A673 (cell line): ENCODE results near the gene GRIP1. TPM values are rescaled to one million over a fixed set of nuclear protein-coding genes. Genes with fewer than 3 reads are reported as not detected.

Experiments
- BruUV-seq: library from RNA; stranded (reverse); fragments of 400-500 nt; replicated peaks from 2 replicates; lab custom pipeline; 2021; lab: Mats Ljungman, UMichigan
- CTCF ChIA-PET: fragments of 300-600 bp; sonication (Branson Sonifier 250); formaldehyde crosslinking; loops from one replicate; lab custom pipeline; 2022; ENCODE audit warnings: antibody characterized with exemption; lab: Charles Lee
- POLR2A ChIA-PET: fragments of 300-600 bp; sonication (Branson Sonifier 250); formaldehyde crosslinking; loops from one replicate; lab custom pipeline; 2022; ENCODE audit warnings: antibody characterized with exemption; ENCODE audit not compliant: low non-redundant PET; lab: Charles Lee
- DNase-seq: peaks from one replicate; pipeline ENCODE4 v3.0.0-alpha.2; 2015; ENCODE audit warnings: low spot score
- H3K27ac ChIP-seq: fragments of 200-600 bp; sonication (generic); 2 replicates; pipeline ENCODE4 v1.5.1; 2016; ENCODE audit warnings: mixed run types, low read depth, mild to moderate bottlenecking, mixed read lengths, antibody characterized with exemption, low read length; ENCODE audit not compliant: poor library complexity, severe bottlenecking
- H3K27me3 ChIP-seq: fragments of 200-600 bp; sonication (generic); replicated peaks from 2 replicates; pipeline ENCODE4 v1.6.1; 2017; ENCODE audit warnings: mixed run types, low read depth, mild to moderate bottlenecking, mixed read lengths, antibody characterized with exemption, low read length; ENCODE audit not compliant: insufficient read depth, poor library complexity
- H3K36me3 ChIP-seq: fragments of 200-600 bp; sonication (generic); 2 replicates; pipeline ENCODE4 v1.6.1; 2016; ENCODE audit warnings: mixed run types, mild to moderate bottlenecking, mixed read lengths, antibody characterized with exemption, low read length; ENCODE audit not compliant: insufficient read depth, poor library complexity, severe bottlenecking
- H3K4me1 ChIP-seq: fragments of 200-600 bp; sonication (generic); 2 replicates; pipeline ENCODE4 v1.6.1; 2017; ENCODE audit warnings: mixed run types, mild to moderate bottlenecking, mixed read lengths, antibody characterized with exemption, low read length; ENCODE audit not compliant: insufficient read depth, poor library complexity, severe bottlenecking
- H3K4me3 ChIP-seq: fragments of 200-600 bp; sonication (generic); 2 replicates; pipeline ENCODE4 v1.5.1; 2016; ENCODE audit warnings: low read depth, mixed run types, mild to moderate bottlenecking, mixed read lengths, low read length; ENCODE audit not compliant: poor library complexity, severe bottlenecking
- H3K9me3 ChIP-seq: fragments of 200-600 bp; sonication (generic); 2 replicates; pipeline ENCODE4 v1.6.1; 2016; ENCODE audit warnings: mixed run types, low read depth, mild to moderate bottlenecking, mixed read lengths, antibody characterized with exemption, low read length; ENCODE audit not compliant: poor library complexity, severe bottlenecking
- CTCF ChIP-seq: fragments of 300-800, 200-600 bp; sonication (generic); conservative IDR thresholded peaks from 2 replicates; pipeline ENCODE4 v1.5.1; 2017; ENCODE audit warnings: low read depth, mild to moderate bottlenecking, antibody characterized with exemption, low read length, moderate library complexity, mixed read lengths
- EZH2 ChIP-seq: fragments of 200-600 bp; sonication (generic); IDR thresholded peaks from 2 replicates; pipeline ENCODE4 v1.6.1; 2017; ENCODE audit warnings: borderline replicate concordance, low read depth, mild to moderate bottlenecking, mixed read lengths, antibody characterized with exemption, low read length; ENCODE audit not compliant: poor library complexity, severe bottlenecking
- intact Hi-C: fragments of 100-400 bp; cut with micrococcal nuclease; formaldehyde crosslinking; loops from one replicate; pipeline ENCODE4 v1.10.0; 2022; ENCODE audit not compliant: unreplicated experiment
- total RNA-seq: library from RNA; stranded (reverse); gene quantifications from 2 replicates; pipeline ENCODE4 v1.2.3, GENCODE V29; 2021

GRIP1 gene
- total RNA-seq, 1 experiment from 2014 or later = 3.6 TPM

GRCh38 chr12:66398931-66399910, 279.7 kb downstream of the GRIP1 start:
- ChIA-PET POLR2A (no interaction called here), CTCF (interaction anchor here (0.6 kb wide), 1 partner anchor 541 kb away, joined by 5 read pairs; no protein-coding TSS in a partner anchor)

GRCh38 chr12:66397574-66398290, 281.1 kb downstream of the GRIP1 start:
- no peaks in the 10 kb centered on the region for H3K9me3 ChIP-seq
- H3K4me1 ChIP-seq = no peaks in the 10 kb centered on the region
- no TSS peak for BruUV-seq
- intact Hi-C loops = no loop called here
- H3K4me3 ChIP-seq = no peak overlapping the region
- no peak for DNase-seq
- H3K27ac ChIP-seq = no peak overlapping the region
- TF ChIP-seq EZH2 = no peak
- no peak for TF ChIP-seq CTCF
- H3K27me3 ChIP-seq = no peaks in the 10 kb centered on the region
- no peaks in the 10 kb centered on the region for H3K36me3 ChIP-seq
- CTCF ChIA-PET = no interaction called here
- POLR2A ChIA-PET = no interaction called here

More at GRCh38 chr12:66398931-66399910, 279.7 kb downstream of the GRIP1 start:
- H3K27ac ChIP-seq = no peak overlapping the region
- no peaks in the 10 kb centered on the region for H3K27me3 ChIP-seq
- BruUV-seq = no TSS peak
- no peak for DNase-seq
- intact Hi-C loops = no loop called here
- no peaks in the 10 kb centered on the region for H3K36me3 ChIP-seq
- no peaks in the 10 kb centered on the region for H3K4me1 ChIP-seq
- TF ChIP-seq EZH2 = no peak
- TF ChIP-seq CTCF = no peak
- H3K9me3 ChIP-seq = no peaks in the 10 kb centered on the region
- H3K4me3 ChIP-seq = no peak overlapping the region

- CTCF ChIA-PET = no interaction called here
- POLR2A ChIA-PET = no interaction called here
- no peak for TF ChIP-seq EZH2
- TF ChIP-seq CTCF = no peak
Observed at GRCh38 chr12:66393890-66394289, 285.0 kb downstream of the GRIP1 start.

More at GRCh38 chr12:66393890-66394289, 285.0 kb downstream of the GRIP1 start:
- no peaks in the 10 kb centered on the region for H3K9me3 ChIP-seq
- no TSS peak for BruUV-seq
- intact Hi-C loops = no loop called here
- DNase-seq = no peak
- no peaks in the 10 kb centered on the region for H3K4me1 ChIP-seq
- H3K4me3 ChIP-seq = no peak overlapping the region
- no peaks in the 10 kb centered on the region for H3K36me3 ChIP-seq
- H3K27ac ChIP-seq = no peak overlapping the region
- H3K27me3 ChIP-seq = no peaks in the 10 kb centered on the region
